Endothelial cell of umbilical vein (primary cell): ENCODE data around the gene DIP2A. TPM values are rescaled to one million over a fixed set of nuclear protein-coding genes. Genes with fewer than 3 reads are reported as not detected.
A peak's percentile ranks its signal among the peaks of the same experiment; 100 is the strongest.

Experiments used
- BruUV-seq: library from RNA; stranded (reverse); fragments of 400-500 nt; replicated peaks from 2 replicates; lab custom pipeline; 2021; lab: Mats Ljungman, UMichigan
- CTCF ChIA-PET: fragments of 300-600, 350-600 bp; sonication (Branson Sonifier 250); formaldehyde crosslinking; loops from one replicate; lab custom pipeline; 2021; ENCODE audit warnings: antibody characterized with exemption, inconsistent platforms; lab: Charles Lee
- POLR2A ChIA-PET: fragments of 300-600, 350-600 bp; sonication (Branson Sonifier 250); formaldehyde crosslinking; loops from one replicate; lab custom pipeline; 2021; ENCODE audit warnings: antibody characterized with exemption, inconsistent platforms; lab: Charles Lee
- DNase-seq: peaks from one replicate; pipeline ENCODE4 v3.0.0-alpha.2; 2011; ENCODE audit warnings: low read depth, low spot score
- FAIRE-seq: peaks from 2 replicates; lab custom pipeline; 2011; peaks lifted over from hg19 to GRCh38; lab: Jason Lieb, UNC
- H2AFZ ChIP-seq: 2 replicates; pipeline ENCODE4 v1.6.0; 2012; ENCODE audit warnings: low read depth, low read length, control low read depth, inconsistent platforms
- H3K27ac ChIP-seq: 2 replicates; pipeline ENCODE4 v1.5.1; 2011; ENCODE audit warnings: low read depth, mild to moderate bottlenecking, control low read depth, low read length, moderate library complexity; ENCODE audit not compliant: insufficient read depth
- H3K27me3 ChIP-seq, 2 experiments: 2 replicates each; pipeline versions ENCODE4 v1.6.0 to v1.6.1; 2011; ENCODE audit warnings: low read length in 2 of 2, mixed read lengths in 1 of 2; ENCODE audit not compliant: control insufficient read depth in 2 of 2, insufficient read depth in 2 of 2
- H3K36me3 ChIP-seq, 2 experiments: 2 replicates in 1 of 2; 3 replicates in 1 of 2; pipeline ENCODE4 v1.5.1; 2011; ENCODE audit warnings: low read length in 2 of 2, mild to moderate bottlenecking in 1 of 2, moderate library complexity in 1 of 2; ENCODE audit not compliant: control insufficient read depth in 2 of 2, insufficient read depth in 2 of 2; ENCODE audit errors: extremely low read depth in 1 of 2
- H3K4me1 ChIP-seq: 3 replicates; pipeline ENCODE4 v1.5.1; 2011; ENCODE audit warnings: mild to moderate bottlenecking, low read length; ENCODE audit not compliant: control insufficient read depth, insufficient read depth; ENCODE audit errors: extremely low read depth
- H3K4me2 ChIP-seq: 2 replicates; pipeline ENCODE4 v1.6.1; 2011; ENCODE audit warnings: low read length, control low read depth, mixed read lengths; ENCODE audit not compliant: insufficient read depth
- H3K4me3 ChIP-seq, 3 experiments: fragments of 200-600 bp in 1 of 3; sonication (generic), shearing (Covaris generic) in 1 of 3; replicated peaks in 1 of 3; 2 replicates each; pipeline ENCODE4 v1.5.1; 2011 to 2016; ENCODE audit warnings: control low read depth in 3 of 3, low read length in 3 of 3, mild to moderate bottlenecking in 2 of 3, inconsistent platforms in 1 of 3, low read depth in 1 of 3, moderate library complexity in 1 of 3; ENCODE audit not compliant: insufficient read depth in 1 of 3
- H3K79me2 ChIP-seq: 2 replicates; pipeline ENCODE4 v1.6.0; 2012; ENCODE audit warnings: low read length, inconsistent platforms; ENCODE audit not compliant: control insufficient read depth, insufficient read depth
- H3K9ac ChIP-seq: replicated peaks from 2 replicates; pipeline ENCODE3; 2011; ENCODE audit warnings: low read length, control low read depth; ENCODE audit not compliant: insufficient read depth; ENCODE audit errors: extremely low read depth
- H3K9me1 ChIP-seq: replicated peaks from 3 replicates; pipeline ENCODE4 v1.6.0; 2011; ENCODE audit warnings: mild to moderate bottlenecking, low read length; ENCODE audit not compliant: control insufficient read depth, insufficient read depth; ENCODE audit errors: extremely low read depth
- H3K9me3 ChIP-seq: replicated peaks from 2 replicates; pipeline ENCODE4 v1.5.1; 2012; ENCODE audit warnings: low read length, inconsistent platforms; ENCODE audit not compliant: control insufficient read depth, insufficient read depth
- H4K20me1 ChIP-seq: replicated peaks from 2 replicates; pipeline ENCODE3; 2011; ENCODE audit warnings: mild to moderate bottlenecking, low read length; ENCODE audit not compliant: control insufficient read depth, insufficient read depth; ENCODE audit errors: extremely low read depth
- FOS ChIP-seq: IDR thresholded peaks from 2 replicates; pipeline ENCODE4 v1.6.1; 2011; ENCODE audit warnings: mild to moderate bottlenecking, low read length, moderate library complexity, borderline replicate concordance; ENCODE audit not compliant: insufficient read depth
- JUN ChIP-seq: IDR thresholded peaks from 2 replicates; pipeline ENCODE4 v1.6.1; 2011; ENCODE audit warnings: borderline replicate concordance, low read depth; ENCODE audit not compliant: insufficient read length, insufficient read depth
- MYC ChIP-seq: IDR thresholded peaks from one replicate; pipeline ENCODE4 v1.6.1; 2011; ENCODE audit warnings: mild to moderate bottlenecking, low read depth, low read length
- POLR2A ChIP-seq: IDR thresholded peaks from 2 replicates; pipeline ENCODE4 v1.6.1; 2012; ENCODE audit warnings: low read depth, mild to moderate bottlenecking, control low read depth, low read length
- POLR2AphosphoS5 ChIP-seq: IDR thresholded peaks from 2 replicates; pipeline ENCODE4 v1.6.1; 2012; ENCODE audit warnings: low read depth, mild to moderate bottlenecking, control low read depth, low read length, moderate library complexity; ENCODE audit not compliant: insufficient read depth
- dilution Hi-C: fragments of 300-500 bp; cut with MboI; formaldehyde crosslinking; loops from one replicate; pipeline ENCODE4 v1.15.0; 2019; ENCODE audit warnings: low sequenced_read_pairs; ENCODE audit not compliant: extremely low pct_ligation_motif_present
- intact Hi-C: fragments of 100-400 bp; cut with micrococcal nuclease; formaldehyde crosslinking; loops from one replicate; pipeline ENCODE4 v1.10.0; 2022
- polyA plus RNA-seq, 4 experiments: library from polyadenylated mRNA; depleted of rRNA in 3 of 4; stranded (reverse) in 3 of 4; unstranded in 1 of 4; fragments of >200 nt; gene quantifications; 2 replicates each; pipeline versions ENCODE4 v1.2.1 to v1.2.3, GENCODE V29; 2011 to 2012; ENCODE audit warnings: missing spikeins in 1 of 4
- total RNA-seq: library from RNA; stranded (reverse); gene quantifications from 2 replicates; pipeline ENCODE4 v1.2.3, GENCODE V29; 2021

Gene DIP2A
- total and polyA plus RNA-seq, 2 donors (not counting 3 experiments of a cell fraction or from before 2014, with no cell fraction given): 34.5 to 62.1 TPM

DNA sequence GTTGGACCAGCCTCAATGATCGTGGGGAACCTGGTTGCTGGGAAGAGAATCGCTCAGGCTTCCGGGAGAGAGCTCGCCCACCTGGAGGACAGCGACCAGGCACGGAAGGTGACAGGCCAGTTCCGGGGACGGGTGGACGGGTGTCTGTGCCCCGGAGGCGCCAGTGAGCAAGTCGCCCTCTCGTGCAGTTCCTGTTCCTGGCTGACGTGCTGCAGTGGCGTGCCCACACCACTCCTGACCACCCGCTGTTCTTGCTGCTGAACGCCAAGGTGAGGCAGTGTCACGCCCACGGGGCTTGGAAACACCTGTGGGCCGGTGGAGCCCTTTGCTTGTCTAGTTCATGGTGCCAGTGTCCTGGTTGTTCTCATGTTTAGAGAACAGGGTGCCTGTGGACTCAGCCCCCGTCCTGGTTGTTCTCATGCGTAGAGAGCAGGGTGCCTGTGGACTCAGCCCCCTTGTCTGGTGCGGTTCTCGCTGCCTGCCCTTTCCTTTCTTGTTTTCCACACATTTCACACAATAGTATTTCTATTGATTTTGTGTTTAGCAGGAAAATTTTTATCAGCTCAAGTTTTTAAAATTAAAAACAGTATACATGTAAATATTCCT is 93.0 kb downstream of the DIP2A start:
- dilution Hi-C loops (no loop called here), intact Hi-C loops (no loop called here)
- no peak for TF ChIP-seq MYC
- H2AFZ ChIP-seq: no peak overlapping the region
- no peaks in the 10 kb centered on the region for H3K27me3 ChIP-seq
- H3K4me2 ChIP-seq: no peak overlapping the region
- peaks cover 16 to 37% of the 10 kb centered on the region in 2 experiments for H3K36me3 ChIP-seq
- no peak overlapping the region for H3K4me3 ChIP-seq
- CTCF ChIA-PET: interaction anchor here (0.7 to 1.2 kb wide), 2 partner anchors 52 to 88 kb away, joined by 3 read pairs; no protein-coding TSS in a partner anchor
- no TSS peak for BruUV-seq
- no peaks in the 10 kb centered on the region for H3K79me2 ChIP-seq
- POLR2A ChIA-PET: no interaction called here
- H3K4me1 ChIP-seq: no peaks in the 10 kb centered on the region
- DNase-seq: no peak
- H3K9ac ChIP-seq: no peak overlapping the region
- H3K9me1 ChIP-seq: no peaks in the 10 kb centered on the region
- H3K9me3 ChIP-seq: no peaks in the 10 kb centered on the region
- FAIRE-seq: no peak
- no peaks in the 10 kb centered on the region for H4K20me1 ChIP-seq
- H3K27ac ChIP-seq: no peak overlapping the region

DNA sequence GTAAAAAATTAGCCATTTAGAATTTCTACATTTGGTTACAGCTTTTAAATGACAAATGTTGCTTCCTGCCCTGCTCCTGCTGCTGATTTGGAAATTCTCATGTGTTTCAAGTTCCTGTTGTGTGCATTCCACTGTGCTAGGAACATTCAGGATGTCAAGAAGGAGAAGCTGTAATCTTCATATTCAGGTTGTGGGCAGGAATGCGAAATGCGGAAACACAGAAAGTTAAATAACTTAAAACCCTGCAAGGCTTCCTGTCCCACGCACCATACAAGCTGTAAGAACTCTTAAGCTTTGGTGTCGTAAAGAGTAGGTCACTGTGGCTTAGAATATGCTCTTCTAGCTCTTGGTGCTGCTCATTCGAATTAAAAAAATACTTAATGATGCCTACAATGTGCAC is 93.6 kb downstream of the DIP2A start:
- peak; percentile 33 for FAIRE-seq
- Histone ChIP-seq H3K27me3 (no peaks in the 10 kb centered on the region), H2AFZ (no peak overlapping the region), H3K36me3 (peaks cover 18 to 39% of the 10 kb centered on the region in 2 experiments), H4K20me1 (no peaks in the 10 kb centered on the region), H3K79me2 (no peaks in the 10 kb centered on the region), H3K4me2 (no peak overlapping the region), H3K9ac (no peak overlapping the region), H3K4me3 (no peak overlapping the region), H3K9me3 (no peaks in the 10 kb centered on the region), H3K4me1 (no peaks in the 10 kb centered on the region), H3K27ac (no peak overlapping the region), H3K9me1 (no peaks in the 10 kb centered on the region)
- TF ChIP-seq POLR2AphosphoS5: no peak
- no peak for TF ChIP-seq JUN
- no peak for TF ChIP-seq FOS
- no peak for TF ChIP-seq POLR2A
- dilution Hi-C loops: no loop called here
- intact Hi-C loops: no loop called here
- ChIA-PET POLR2A (no interaction called here), CTCF (interaction anchor here (0.7 to 1.2 kb wide), 2 partner anchors 52 to 88 kb away, joined by 3 read pairs; no protein-coding TSS in a partner anchor)
- BruUV-seq: no TSS peak
- DNase-seq: peak; percentile 59
